ENCODE data around the gene TBXA2R.
"Not testable (repeated sequence)": the region's sequence is repeated elsewhere in the genome, so short reads cannot be mapped to it uniquely, and the experiment has no call there.

The TBXA2R gene

DNA sequence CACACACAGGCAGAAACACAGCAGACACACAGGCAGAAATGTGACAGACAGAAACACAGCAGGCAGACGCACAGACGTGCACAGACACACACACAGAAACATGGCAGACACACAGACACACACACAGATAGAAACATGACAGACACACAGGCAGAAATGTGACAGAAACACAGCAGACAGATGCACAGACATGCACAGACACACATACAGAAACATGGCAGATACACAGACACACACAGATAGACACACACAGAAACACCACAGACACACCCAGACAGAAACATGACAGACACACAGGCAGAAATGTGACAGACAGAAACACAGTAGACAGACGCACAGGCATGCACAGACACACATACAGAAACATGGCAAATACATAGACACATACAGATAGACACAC is 1.3 kb downstream of the TBXA2R start:
- DNase-seq (ENCODE audit: low read depth), result no peak

DNA sequence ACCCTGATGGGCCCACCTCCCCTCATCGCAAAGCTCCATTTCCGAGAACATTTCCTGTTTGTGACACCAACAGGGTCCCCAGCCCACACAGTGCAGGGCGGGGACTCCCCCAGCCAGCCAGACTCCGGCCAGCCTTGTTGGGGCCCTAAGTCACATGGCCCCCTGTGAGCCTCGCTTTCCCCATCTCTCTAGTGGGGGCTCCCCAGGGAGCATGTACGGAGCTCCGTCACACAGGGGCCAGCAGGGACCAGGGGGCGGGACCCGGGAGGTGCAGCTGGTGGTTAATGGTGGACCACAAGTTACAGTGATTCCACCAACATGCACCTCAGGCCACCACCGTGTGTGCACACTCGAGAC is 1.7 kb downstream of the TBXA2R start:
- no peak for DNase-seq (ENCODE audit: low read depth)

DNA sequence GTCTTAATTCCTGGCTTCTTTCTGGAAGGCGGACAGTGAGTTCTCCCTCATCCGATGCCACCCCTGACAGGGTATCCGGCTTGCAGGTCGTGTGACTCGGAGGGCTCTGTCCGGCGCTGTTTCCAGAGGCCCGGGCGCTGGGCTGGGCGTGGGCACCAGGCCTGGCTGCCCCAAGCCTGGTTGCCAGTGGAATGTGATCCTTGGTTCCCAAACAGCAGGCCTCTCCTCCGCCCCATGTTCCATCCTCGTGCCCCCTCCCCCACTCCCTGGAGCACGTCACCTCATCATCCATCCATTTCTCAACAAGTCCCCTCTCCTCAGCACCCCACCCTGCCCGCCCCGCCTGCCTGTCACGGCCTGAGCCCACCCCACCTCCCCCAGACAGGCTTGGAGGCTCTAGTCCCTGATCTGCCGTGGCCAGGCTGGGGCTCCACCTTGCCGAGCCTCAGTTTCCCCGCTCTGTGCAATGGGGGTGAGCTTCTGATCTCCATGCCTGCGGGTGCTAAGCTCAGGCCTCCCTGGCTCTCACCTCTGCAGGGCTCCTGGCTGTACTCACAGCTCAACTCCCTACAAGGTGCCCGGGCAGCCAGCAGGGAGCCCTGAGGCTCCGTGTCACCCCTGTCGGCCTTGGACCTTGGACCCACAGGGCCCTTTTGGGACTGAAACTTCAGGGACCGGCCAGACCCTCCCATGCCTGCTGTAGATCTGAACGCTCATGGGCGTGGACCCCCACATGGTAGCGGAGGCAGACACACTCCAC is 2.3 kb downstream of the TBXA2R start:
- no peak for DNase-seq (ENCODE audit: low read depth)

DNA sequence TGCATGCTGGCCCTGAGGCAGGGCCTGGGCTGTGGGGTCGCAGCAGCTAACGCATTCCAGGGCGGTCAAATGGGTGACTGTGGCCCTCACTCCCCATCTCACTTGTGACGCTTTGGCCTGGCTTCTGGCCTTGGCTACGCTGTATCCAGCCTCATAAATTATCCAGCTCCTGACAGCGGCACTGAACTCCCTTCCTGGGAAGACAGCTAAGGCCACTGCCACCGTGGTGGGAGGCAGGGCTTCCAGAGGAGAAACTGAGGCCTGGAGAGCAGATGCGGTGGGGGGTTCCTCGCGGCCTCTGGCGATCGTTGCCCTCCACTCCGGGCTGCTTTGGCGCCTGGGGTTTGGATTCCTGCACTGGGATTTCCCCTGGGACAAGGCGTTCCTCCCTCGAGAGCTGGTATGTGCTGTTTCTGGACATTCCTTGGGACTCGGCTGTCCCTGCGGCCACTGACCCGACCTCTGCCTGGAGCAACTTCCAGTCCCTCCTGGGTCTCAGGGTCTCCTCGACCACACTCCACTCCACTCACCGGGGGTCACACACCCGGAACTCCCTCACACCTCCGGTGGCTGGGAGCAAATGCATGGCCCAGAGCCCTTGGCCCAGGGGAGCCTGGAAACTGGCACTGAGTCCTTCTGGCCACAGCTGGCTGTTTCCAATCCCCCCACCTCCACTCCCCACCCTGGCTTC is 3.4 kb downstream of the TBXA2R start:
- no peak for DNase-seq (ENCODE audit: low read depth)

DNA sequence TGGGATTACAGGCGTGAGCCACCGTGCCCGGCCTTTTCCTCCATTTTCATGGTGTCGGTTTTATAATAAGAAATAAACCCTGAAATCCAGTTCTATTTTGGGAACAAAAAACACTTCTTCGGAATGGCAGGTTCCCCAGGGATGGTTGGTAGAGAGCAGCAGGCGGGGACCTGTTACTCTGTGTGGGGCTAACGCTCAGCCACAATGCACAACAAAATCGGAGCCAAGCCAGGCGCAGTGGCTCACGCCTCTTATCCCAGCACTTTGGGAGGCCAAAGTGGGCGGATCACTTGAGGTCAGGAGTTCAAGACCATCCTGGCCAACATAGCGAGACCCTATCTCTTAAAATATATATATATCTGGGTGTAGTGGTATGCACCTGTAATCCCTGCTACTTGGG is 5.7 kb downstream of the TBXA2R start:
- no peak for DNase-seq (ENCODE audit: low read depth)

DNA sequence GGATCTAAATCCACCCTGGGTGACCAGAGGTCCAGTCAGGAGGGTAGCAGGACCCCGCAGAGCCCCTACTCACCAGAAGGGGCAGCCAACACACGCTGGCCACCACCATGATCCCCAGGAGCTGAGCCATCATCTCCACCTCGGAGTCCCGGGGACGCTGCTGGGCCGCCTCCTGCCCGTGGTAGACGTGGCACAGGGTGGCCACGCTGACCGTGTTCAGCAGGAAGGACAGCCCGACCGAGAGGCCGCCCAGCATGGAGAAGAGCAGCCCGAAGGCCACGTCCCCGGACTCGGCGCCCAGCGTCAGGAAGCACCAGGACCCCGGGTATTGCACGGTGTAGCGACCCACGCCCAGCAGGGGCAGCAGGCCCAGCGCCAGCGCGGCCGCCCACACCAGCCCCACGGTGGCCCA is 6.9 kb downstream of the TBXA2R start:
- DNase-seq (ENCODE audit: low read depth), result no peak

DNA sequence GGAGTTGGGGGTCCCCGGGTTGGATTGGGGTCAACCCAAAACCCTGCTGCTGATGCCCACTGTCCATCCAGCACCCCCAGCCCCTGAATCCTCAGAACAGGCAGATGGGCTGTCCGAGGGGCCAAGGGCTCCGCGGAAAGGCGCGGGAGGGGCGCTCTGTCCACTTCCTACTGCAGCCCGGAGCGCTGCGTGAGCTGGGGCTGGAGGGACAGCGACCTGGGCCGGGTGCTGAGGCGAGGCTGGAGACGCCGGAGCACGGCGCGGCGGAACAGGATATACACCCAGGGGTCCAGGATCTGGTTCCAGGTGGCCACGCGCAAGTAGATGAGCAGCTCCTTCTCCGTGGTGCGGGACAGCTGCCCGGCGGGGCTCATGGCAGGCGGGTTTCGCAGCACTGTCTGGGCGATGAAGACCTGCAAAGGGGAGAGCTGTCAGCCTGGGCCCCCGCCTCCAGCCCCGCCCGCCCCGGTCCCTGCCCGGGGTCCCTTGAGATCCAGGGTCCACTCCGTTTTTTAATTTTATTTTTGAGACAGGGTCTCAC is 11.1 kb downstream of the TBXA2R start:
- DNase-seq (ENCODE audit: low read depth), result no peak

DNA sequence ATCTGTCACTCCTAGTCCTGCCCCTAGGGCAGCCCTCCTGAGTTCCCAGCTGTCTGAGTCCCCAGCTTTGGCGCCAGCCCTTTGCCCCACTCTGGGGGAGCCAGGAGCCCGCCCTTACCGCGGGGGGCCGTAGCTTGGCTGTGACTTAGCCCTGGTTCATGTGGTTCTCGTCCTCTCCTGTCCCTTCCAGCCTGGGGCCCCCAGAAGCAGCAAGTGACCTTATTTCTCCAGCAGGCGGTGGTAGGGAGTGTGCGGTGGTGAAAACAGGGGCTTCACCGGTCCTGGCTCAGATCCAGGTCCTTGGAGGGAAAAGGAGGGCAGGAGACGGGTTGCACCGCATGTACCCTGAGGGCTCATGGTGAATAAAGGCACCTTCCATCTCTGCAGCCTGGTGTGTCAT is 13.5 kb downstream of the TBXA2R start:
- DNase-seq (ENCODE audit: low read depth), result no peak

DNA sequence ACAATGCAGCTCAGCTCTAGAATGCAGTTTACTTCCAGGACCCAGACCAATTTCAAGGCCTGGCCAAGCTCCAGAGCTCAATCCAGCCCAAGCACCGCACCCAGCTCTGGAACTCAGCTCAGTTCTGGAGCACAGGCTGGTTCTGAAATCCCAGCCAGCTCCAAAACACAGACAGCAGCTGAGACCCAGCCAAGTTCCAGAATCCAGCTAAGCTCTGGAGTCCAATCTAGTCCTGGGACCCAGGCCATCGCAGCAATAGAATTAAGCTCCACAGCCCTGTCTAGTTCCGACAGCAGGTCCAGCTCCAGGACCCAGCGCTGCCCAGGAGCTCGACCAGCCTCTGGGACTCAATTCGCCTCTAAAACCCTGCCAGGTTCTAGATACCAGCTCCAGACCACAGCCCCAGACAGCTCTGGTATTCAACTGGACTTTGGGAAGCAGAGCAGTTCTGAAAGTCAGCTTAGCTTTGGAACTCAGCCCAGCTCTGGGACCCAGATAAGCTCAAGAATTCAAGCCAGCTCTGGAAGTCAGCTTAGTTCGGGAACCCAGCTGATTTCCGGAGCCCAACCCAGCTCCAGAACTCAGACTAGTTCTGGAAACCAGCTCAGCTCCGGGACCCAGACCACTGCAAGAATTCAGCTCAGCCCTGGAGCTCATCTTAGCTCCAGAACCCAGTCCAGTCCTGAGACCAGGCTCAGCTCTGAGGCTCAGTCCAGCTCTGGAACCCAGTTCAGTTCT is 14.6 kb downstream of the TBXA2R start:
- no peak for DNase-seq (ENCODE audit: low read depth)

DNA sequence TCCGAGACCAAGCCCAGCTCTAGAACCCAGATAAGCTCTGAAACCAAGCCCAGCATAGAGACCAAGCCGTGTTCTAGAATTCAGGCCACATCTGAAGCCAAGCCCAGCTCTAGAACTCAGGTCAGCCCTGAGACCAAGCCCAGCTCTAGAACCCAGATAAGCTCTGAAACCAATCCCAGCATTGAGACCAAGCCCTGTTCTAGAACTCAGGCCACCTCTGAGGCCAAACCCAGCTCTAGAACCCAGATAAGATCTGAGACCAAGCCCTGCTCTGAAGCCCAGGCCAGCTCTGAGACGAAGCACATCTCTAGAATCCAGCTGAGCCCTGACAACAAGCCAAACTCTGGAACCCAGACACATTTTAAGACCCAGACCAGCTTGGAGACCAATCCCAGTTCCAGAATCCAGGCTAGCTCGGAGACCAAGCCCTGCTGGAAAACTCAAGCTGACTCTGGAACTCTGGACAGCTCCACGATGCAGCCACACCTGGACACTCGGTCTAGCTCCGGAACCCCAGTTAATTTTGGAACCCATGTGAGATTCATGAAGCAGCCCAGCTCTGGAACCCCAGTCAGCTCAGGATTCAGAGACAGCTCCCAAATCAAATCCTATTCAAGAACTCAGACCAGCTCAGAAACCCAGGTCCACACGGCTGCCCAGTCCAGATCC is 15.6 kb downstream of the TBXA2R start:
- no peak for DNase-seq (ENCODE audit: low read depth)

DNA sequence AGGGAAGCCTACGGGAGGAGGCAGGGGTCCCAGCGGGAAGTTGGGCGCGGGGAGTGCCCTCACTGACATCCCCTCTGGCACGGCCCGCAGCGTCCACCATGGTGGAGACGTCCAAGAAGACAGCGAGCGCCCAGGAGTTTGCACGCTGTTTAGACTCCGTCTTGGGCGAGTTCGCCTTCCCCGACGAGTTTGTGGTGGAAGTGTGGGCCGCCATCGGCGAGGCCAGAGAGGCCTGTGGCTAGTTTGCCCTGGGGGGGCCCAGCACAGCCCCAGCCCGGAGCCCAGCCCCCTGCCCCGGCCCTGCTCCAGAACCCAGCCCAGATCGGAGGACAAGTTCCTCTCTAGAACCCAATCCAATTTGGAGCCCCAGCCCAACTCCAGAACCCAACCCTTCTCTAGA is 16.7 kb downstream of the TBXA2R start:
- DNase-seq (ENCODE audit: low read depth), result no peak

DNA sequence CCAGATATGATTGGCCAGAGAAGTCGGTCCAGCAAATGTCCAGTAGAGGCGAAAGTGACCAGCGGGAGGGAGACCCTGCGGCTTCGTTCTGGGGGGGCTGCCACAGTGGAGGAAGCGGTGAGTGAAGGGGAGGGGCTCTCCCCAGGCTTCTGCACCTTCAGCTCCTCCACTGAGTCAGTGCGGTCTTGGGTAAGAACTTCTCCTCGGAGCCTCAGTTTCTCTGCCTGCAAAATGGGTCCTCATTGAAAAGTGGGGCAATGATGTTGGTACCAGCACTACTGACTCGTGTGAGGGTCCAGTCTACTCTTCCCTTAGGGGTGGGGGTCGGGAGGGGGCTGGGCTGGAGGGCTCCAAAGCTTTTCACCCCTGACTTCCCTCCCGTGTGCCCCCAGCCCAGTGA is 17.2 kb downstream of the TBXA2R start:
- no peak for DNase-seq (ENCODE audit: low read depth)

DNA sequence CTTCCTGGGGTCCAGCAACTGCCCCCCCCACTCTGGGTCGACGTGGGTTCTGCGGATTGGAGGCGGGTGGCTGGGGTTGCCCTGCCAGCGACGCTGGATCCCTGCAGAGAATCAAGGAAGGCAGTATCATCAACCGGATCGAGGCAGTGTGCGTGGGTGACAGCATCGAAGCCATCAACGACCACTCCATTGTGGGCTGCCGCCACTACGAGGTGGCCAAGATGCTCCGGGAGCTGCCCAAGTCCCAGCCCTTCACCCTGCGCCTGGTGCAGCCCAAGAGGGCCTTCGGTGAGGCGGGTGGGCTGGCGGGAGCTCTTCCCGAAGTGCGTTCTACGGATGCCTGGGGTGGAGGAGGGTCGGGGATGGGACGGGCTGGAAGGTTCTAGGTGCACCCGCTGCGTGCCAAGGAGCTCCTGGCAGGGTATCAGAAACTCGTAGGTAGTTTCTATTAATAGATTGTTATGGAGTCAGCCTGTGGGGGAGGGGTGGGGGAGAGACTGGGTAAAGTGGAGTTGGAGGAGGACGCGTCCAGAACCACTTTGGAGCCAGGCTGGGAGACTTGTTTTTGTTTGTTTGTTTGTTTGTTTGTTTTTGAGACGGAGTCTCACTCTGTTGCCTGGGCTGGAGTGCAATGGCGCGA is 19.8 kb downstream of the TBXA2R start:
- DNase-seq (ENCODE audit: low read depth), result no peak

DNA sequence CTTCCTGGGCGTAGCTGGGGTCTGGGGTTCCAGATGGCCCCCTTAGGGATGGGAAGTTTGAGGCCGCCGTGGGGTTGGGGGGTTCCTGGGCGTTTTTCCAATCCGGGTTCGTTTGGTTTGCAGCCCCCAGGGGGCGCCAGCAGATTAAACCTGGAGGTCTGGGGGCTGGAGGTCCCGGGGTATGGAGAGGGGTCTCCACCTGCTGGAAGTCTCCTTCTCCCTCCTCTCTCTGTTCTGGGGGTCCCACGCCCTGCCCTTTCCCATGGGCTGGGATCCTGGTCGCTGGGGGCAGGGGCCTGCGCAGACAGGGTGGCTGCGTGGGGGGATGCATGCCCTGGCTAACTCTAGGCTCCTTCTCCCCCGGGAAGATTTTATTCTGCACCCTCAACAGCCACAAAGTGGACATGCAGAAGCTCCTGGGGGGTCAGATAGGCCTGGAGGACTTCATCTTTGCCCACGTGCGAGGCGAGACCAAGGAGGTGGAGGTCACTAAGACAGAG is 20.5 kb downstream of the TBXA2R start:
- DNase-seq (ENCODE audit: low read depth), result no peak

DNA sequence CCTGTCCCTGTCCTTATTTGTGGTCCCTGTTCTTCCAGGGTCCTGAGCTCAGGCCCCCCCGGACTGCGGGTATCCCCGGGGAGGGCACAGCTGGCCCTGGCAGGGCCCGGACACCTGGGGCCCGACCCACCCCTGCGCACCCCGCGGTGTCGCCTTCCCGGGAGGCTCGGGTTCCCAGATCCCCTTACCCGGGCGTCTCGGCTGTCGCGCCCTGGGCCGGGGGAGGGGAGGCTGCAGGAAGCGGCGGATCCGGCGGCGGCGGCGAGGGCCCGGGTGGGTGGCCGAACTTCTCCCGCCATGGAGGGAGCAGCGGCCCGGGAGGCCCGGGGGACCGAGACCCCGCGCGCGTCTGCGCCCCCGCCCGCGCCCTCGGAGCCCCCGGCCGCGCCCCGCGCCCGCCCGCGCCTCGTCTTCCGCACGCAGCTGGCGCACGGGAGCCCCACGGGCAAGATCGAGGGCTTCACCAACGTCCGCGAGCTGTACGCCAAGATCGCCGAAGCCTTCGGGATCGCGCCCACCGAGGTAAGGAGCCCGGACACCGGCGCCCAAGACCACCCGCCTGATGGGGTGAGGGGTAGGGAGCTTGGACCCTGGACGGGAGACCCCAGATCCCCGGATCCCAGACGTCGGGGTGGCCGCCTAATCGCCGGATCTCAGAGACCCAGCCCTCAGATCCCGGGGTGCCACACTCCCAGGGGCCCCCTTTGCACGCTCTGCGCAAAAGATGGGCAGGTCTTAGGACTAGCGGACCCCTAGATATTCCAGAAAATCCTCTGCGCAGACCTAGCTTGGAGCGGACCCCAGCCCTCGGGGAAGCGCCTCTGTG is 21.2 kb downstream of the TBXA2R start, which contains the start of gene GIPC3:
Gene GIPC3 (plus strand): TSS at position 178 of the 826 bp plus-strand sequence. CDS start 120 bp downstream, at position 298.
- DNase-seq (ENCODE audit: low read depth), result no peak

DNA sequence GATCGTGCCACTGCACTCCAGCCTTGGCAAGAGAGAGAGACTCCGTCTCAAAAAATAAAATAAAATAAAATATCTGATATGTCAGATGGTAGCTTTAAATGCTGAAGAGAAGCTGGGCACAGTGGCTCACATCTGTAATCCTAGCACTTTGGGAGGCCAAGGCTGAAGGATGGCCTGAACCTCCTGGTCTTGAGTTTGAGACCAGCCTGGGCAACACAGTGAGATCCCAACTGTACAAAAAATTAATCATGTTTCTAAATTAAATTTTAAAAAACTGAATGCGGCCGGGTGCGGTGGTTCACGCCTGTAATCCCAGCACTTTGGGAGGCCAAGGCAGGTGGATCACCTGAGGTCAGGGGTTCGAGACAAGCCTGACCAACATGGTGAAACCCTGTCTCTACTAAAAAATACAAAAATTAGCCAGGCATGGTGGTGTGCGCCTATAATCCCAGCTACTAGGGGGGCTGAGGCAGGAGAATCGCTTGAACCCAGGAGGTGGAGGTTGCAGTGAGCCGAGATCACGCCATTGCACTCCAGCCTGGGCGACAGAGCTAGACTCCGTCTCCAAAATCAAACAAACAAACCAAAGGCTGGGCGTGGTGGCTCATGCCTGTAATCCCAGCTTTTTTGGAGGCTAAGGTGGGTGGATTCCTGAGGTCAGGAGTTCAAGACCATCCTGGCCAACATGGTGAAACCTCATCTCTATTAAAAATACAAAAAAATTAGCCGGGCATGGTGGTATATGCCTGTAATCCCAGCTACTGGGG is 22.5 kb downstream of the TBXA2R start:
- not testable (repeated sequence) for DNase-seq (ENCODE audit: low read depth)

DNA sequence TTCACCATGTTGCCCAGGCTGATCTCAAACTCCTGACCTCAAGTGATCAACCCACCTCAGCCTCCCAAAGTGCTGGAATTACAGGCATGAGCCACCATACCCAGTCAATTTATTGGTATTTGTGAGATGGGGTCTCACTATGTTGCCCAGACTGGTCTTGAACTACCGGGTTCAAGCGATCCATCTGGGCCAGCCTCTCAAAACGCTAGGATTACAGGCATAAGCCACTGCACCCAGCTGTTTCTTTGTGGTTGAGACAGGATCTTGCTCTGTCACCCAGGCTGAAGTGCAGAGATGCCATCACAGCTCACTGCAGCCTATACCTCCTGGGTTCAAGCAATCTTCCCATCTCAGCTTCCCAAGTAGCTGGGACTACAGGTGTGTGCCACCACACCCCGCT is 24.9 kb downstream of the TBXA2R start:
- DNase-seq (ENCODE audit: low read depth), result not testable (repeated sequence)

DNA sequence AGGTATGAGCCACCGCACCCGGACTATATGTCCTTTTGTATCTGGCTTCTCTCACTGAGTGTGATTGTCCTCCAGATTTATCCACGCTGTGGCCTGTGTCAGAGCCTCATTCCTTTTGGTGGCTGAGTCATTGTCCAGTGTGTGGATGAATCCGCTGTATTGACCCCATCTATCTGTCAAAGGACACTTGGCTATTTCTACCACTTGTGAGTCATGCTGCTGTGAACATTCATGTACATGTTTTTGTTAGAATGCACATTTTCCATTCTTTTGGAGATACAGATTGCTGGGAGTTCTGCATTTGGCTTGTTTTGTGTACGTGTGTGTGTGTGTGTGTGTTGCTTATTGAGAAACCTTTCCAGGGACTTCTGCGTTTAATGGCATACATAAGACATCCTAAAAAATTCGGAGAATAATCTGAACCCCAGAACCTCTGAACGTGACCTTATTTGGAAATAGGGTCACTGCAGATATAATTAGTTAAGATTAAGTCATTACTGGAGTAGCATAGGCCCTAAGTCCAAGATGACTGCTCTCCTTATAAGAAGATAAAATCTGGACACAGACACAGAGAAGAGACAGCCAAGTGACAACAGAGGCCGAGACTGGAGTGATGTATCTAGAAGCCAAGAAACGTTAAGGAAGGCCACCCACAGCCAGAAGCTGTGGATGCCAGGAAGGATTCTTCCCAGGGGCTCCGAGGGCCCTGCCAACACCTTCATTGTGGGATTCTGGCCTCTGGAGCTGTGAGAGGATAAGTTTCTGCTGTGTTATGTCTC is 26.3 kb downstream of the TBXA2R start:
- no peak for DNase-seq (ENCODE audit: low read depth)

DNA sequence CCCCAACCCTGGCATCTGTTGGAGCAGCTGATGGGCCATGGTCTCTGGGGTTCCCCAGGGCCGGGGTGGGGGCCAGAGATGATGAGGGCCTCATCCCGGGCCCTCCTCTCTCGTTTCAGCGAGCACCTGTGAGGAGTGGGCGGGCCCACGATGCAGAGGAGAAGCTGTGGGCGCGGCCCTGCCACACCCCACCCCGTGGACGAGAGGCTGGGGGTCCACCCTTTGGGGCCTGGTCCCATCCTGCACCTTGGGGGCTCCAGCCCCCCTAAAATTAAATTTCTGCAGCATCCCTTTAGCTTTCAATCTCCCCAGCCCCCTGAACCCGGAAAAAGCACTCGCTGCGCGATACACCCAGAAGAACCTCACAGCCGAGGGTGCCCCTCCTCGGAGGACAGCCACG is 28.3 kb downstream of the TBXA2R start:
- DNase-seq (ENCODE audit: low read depth), result no peak
